Measurements from ENCODE around the gene CHMP2A. TPM values are rescaled to one million over a fixed set of nuclear protein-coding genes. Genes with fewer than 3 reads are reported as not detected.

The CHMP2A gene
- total and polyA plus RNA-seq, 10 of the 15 experiments (the other 5 are each of a cell fraction or from before 2014, with no cell fraction given), result 69.5 to 172 (median 109) TPM

DNA sequence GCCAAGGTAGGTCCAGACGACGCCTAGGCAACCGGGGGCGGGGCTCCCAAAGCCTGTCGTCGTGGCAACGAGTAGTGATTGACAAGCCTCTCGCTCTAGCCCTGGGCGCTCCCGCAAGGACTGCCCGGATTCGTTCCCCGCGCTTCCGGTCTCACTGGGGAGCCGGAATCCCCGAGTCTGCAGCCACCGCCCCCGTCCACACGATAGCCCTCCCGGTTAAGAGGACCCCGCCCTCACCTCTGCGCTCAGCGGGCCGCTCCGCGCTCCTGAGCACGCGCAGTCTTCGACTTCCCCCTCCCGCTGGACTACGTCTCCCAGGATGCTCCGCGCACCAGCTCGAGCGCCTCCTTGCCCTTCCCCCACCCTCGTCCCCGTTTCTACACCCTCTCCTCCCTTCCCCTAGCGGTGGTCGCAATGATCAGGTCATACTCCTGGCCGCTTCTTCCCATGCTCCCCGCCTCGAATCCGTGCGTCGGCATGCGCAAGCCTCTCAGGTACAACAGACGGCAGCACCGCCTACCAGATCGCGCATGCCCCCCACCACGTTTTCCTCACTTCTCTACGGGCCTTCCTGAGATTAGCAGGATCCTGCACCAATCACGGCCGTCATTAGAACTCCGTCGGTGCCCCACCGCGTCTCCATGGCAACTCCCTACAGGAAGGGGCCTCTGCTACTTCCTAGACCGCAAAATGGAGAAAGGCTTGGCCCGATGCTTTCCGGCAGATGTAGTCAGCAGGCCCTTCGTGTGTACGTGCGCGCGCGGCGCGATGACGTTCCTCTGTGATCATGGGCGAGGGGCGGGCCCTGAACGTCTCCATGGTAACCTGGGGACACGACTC lies 18.1 kb upstream of the CHMP2A start, which contains the start of gene MZF1 (continued):
- TF ChIP-seq, protein P1, sequence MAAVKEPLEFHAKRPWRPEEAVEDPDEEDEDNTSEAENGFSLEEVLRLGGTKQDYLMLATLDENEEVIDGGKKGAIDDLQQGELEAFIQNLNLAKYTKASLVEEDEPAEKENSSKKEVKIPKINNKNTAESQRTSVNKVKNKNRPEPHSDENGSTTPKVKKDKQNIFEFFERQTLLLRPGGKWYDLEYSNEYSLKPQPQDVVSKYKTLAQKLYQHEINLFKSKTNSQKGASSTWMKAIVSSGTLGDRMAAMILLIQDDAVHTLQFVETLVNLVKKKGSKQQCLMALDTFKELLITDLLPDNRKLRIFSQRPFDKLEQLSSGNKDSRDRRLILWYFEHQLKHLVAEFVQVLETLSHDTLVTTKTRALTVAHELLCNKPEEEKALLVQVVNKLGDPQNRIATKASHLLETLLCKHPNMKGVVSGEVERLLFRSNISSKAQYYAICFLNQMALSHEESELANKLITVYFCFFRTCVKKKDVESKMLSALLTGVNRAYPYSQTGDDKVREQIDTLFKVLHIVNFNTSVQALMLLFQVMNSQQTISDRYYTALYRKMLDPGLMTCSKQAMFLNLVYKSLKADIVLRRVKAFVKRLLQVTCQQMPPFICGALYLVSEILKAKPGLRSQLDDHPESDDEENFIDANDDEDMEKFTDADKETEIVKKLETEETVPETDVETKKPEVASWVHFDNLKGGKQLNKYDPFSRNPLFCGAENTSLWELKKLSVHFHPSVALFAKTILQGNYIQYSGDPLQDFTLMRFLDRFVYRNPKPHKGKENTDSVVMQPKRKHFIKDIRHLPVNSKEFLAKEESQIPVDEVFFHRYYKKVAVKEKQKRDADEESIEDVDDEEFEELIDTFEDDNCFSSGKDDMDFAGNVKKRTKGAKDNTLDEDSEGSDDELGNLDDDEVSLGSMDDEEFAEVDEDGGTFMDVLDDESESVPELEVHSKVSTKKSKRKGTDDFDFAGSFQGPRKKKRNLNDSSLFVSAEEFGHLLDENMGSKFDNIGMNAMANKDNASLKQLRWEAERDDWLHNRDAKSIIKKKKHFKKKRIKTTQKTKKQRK (IDR thresholded peaks at IDR 0.05; ENCODE audit: low read depth, low read length), result 0 out of 2 replicates have a peak, but pooled peaks have one; percentile 29
- TF ChIP-seq ZZZ3 (IDR thresholded peaks at IDR 0.05; ENCODE audit: control insufficient read depth, insufficient read length, low read depth), result no peak
- 0 out of 2 replicates have a peak, but pooled peaks have one; percentile 36 for TF ChIP-seq SMAD5 (IDR thresholded peaks at IDR 0.05; ENCODE audit: low read depth)
- TF ChIP-seq, protein P2, sequence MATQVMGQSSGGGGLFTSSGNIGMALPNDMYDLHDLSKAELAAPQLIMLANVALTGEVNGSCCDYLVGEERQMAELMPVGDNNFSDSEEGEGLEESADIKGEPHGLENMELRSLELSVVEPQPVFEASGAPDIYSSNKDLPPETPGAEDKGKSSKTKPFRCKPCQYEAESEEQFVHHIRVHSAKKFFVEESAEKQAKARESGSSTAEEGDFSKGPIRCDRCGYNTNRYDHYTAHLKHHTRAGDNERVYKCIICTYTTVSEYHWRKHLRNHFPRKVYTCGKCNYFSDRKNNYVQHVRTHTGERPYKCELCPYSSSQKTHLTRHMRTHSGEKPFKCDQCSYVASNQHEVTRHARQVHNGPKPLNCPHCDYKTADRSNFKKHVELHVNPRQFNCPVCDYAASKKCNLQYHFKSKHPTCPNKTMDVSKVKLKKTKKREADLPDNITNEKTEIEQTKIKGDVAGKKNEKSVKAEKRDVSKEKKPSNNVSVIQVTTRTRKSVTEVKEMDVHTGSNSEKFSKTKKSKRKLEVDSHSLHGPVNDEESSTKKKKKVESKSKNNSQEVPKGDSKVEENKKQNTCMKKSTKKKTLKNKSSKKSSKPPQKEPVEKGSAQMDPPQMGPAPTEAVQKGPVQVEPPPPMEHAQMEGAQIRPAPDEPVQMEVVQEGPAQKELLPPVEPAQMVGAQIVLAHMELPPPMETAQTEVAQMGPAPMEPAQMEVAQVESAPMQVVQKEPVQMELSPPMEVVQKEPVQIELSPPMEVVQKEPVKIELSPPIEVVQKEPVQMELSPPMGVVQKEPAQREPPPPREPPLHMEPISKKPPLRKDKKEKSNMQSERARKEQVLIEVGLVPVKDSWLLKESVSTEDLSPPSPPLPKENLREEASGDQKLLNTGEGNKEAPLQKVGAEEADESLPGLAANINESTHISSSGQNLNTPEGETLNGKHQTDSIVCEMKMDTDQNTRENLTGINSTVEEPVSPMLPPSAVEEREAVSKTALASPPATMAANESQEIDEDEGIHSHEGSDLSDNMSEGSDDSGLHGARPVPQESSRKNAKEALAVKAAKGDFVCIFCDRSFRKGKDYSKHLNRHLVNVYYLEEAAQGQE (IDR thresholded peaks at IDR 0.05; ENCODE audit: low read depth, low read length), result peak; percentile 5; the same call in 1 of the 2 replicates
- peak; percentile 64 for TF ChIP-seq HCFC1 (IDR thresholded peaks at IDR 0.05; ENCODE audit: low read length)
- peak; percentile 87 for TF ChIP-seq CBFB (IDR thresholded peaks at IDR 0.05; ENCODE audit: low read depth)
- peak; percentile 45 for TF ChIP-seq NR2C1 (IDR thresholded peaks at IDR 0.05)
- no peak for TF ChIP-seq PML (IDR thresholded peaks at IDR 0.05; ENCODE audit: low read length)
- TF ChIP-seq FOXK2 (IDR thresholded peaks at IDR 0.05), result peak; percentile 79
- no peak for TF ChIP-seq RBBP5 (conservative IDR thresholded peaks at IDR 0.05)
- TF ChIP-seq RCOR1 (conservative IDR thresholded peaks at IDR 0.05; ENCODE audit: low read depth, low read length), result 0 out of 2 replicates have a peak, but pooled peaks have one; percentile 19
- no peak for TF ChIP-seq ZSCAN29 (IDR thresholded peaks at IDR 0.05)
- TF ChIP-seq, protein P3, sequence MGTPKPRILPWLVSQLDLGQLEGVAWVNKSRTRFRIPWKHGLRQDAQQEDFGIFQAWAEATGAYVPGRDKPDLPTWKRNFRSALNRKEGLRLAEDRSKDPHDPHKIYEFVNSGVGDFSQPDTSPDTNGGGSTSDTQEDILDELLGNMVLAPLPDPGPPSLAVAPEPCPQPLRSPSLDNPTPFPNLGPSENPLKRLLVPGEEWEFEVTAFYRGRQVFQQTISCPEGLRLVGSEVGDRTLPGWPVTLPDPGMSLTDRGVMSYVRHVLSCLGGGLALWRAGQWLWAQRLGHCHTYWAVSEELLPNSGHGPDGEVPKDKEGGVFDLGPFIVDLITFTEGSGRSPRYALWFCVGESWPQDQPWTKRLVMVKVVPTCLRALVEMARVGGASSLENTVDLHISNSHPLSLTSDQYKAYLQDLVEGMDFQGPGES (IDR thresholded peaks at IDR 0.05), result peak; percentile 64
- TF ChIP-seq IKZF1 (conservative IDR thresholded peaks at IDR 0.05), result peak; percentile 96
- TF ChIP-seq CHD1 (IDR thresholded peaks at IDR 0.05; ENCODE audit: low read depth, low read length), result peak; percentile 82; the same call in 1 of the 2 replicates
- TF ChIP-seq, protein P4, sequence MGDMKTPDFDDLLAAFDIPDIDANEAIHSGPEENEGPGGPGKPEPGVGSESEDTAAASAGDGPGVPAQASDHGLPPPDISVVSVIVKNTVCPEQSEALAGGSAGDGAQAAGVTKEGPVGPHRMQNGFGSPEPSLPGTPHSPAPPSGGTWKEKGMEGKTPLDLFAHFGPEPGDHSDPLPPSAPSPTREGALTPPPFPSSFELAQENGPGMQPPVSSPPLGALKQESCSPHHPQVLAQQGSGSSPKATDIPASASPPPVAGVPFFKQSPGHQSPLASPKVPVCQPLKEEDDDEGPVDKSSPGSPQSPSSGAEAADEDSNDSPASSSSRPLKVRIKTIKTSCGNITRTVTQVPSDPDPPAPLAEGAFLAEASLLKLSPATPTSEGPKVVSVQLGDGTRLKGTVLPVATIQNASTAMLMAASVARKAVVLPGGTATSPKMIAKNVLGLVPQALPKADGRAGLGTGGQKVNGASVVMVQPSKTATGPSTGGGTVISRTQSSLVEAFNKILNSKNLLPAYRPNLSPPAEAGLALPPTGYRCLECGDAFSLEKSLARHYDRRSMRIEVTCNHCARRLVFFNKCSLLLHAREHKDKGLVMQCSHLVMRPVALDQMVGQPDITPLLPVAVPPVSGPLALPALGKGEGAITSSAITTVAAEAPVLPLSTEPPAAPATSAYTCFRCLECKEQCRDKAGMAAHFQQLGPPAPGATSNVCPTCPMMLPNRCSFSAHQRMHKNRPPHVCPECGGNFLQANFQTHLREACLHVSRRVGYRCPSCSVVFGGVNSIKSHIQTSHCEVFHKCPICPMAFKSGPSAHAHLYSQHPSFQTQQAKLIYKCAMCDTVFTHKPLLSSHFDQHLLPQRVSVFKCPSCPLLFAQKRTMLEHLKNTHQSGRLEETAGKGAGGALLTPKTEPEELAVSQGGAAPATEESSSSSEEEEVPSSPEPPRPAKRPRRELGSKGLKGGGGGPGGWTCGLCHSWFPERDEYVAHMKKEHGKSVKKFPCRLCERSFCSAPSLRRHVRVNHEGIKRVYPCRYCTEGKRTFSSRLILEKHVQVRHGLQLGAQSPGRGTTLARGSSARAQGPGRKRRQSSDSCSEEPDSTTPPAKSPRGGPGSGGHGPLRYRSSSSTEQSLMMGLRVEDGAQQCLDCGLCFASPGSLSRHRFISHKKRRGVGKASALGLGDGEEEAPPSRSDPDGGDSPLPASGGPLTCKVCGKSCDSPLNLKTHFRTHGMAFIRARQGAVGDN (IDR thresholded peaks at IDR 0.05), result no peak
- no peak for TF ChIP-seq YBX1 (IDR thresholded peaks at IDR 0.05)

All from GM12878 (cell line).